Caco-2 (cell line): ENCODE measurements around the gene FARP1. TPM values are rescaled to one million over a fixed set of nuclear protein-coding genes. Genes with fewer than 3 reads are reported as not detected.

Experiments
- BruUV-seq: library from RNA; stranded (reverse); fragments of 400-500 nt; replicated peaks from 2 replicates; lab custom pipeline; 2021; lab: Mats Ljungman, UMichigan
- CTCF ChIA-PET: fragments of 300-600 bp; sonication (Branson Sonifier 250); formaldehyde crosslinking; loops from one replicate; lab custom pipeline; 2022; ENCODE audit warnings: antibody characterized with exemption; lab: Charles Lee
- POLR2A ChIA-PET: fragments of 300-600 bp; sonication (Branson Sonifier 250); formaldehyde crosslinking; loops from one replicate; lab custom pipeline; 2022; ENCODE audit warnings: antibody characterized with exemption; lab: Charles Lee
- DNase-seq, 2 experiments: peaks; one replicate each; pipeline versions ENCODE4 v3.0.0 to v3.0.0-alpha.2; 2020 to 2022
- H3K27me3 ChIP-seq: replicated peaks from 2 replicates; pipeline ENCODE4 v1.6.0; 2011; ENCODE audit warnings: low read length; ENCODE audit not compliant: control insufficient read depth, insufficient read depth
- H3K36me3 ChIP-seq: 2 replicates; pipeline ENCODE4 v1.5.1; 2011; ENCODE audit warnings: low read length; ENCODE audit not compliant: control insufficient read depth, insufficient read depth
- H3K4me1 ChIP-seq: fragments of 250-450 bp; sonication (Bioruptor Pico); 2 replicates; pipeline ENCODE4 v1.5.1; 2020; ENCODE audit warnings: mild to moderate bottlenecking
- H3K4me3 ChIP-seq: 2 replicates; pipeline ENCODE4 v1.5.1; 2011; ENCODE audit warnings: low read depth, mild to moderate bottlenecking, control low read depth, low read length
- H3K9me3 ChIP-seq: fragments of 250-450 bp; sonication (Bioruptor Pico); 2 replicates; pipeline ENCODE4 v1.5.1; 2020; ENCODE audit warnings: mild to moderate bottlenecking, moderate library complexity
- H3K27ac Mint-ChIP-seq: one replicate; pipeline ENCODE4 v1.8.0; 2022; ENCODE audit warnings: mixed read lengths; ENCODE audit not compliant: unreplicated experiment
- H3K27me3 Mint-ChIP-seq: one replicate; pipeline ENCODE4 v1.8.0; 2022; ENCODE audit warnings: mixed read lengths; ENCODE audit not compliant: insufficient read depth, unreplicated experiment
- H3K36me3 Mint-ChIP-seq: one replicate; pipeline ENCODE4 v1.8.0; 2022; ENCODE audit warnings: mild to moderate bottlenecking, mixed read lengths; ENCODE audit not compliant: insufficient read depth, unreplicated experiment
- H3K4me1 Mint-ChIP-seq: one replicate; pipeline ENCODE4 v1.8.0; 2022; ENCODE audit warnings: low read depth, mixed read lengths; ENCODE audit not compliant: unreplicated experiment
- H3K4me3 Mint-ChIP-seq: one replicate; pipeline ENCODE4 v1.8.0; 2022; ENCODE audit warnings: mild to moderate bottlenecking, moderate library complexity, mixed read lengths; ENCODE audit not compliant: unreplicated experiment
- H3K9me3 Mint-ChIP-seq: one replicate; pipeline ENCODE4 v1.8.0; 2022; ENCODE audit warnings: mixed read lengths; ENCODE audit not compliant: unreplicated experiment
- CTCF ChIP-seq, 2 experiments: fragments of 200-600 bp in 1 of 2; IDR thresholded peaks; 1 replicate in 1 of 2; 2 replicates in 1 of 2; pipeline versions ENCODE4 v1.5.1 to v1.8.0; 2011 to 2022; ENCODE audit warnings: antibody characterized with exemption in 1 of 2, control low read depth in 1 of 2, inconsistent platforms in 1 of 2, low read depth in 1 of 2, low read length in 1 of 2, mild to moderate bottlenecking in 1 of 2, moderate library complexity in 1 of 2; ENCODE audit not compliant: insufficient read depth in 1 of 2, severe bottlenecking in 1 of 2, unreplicated experiment in 1 of 2
- intact Hi-C: fragments of 100-400 bp; cut with micrococcal nuclease; formaldehyde crosslinking; loops from one replicate; pipeline ENCODE4 v1.10.0; 2022; ENCODE audit not compliant: unreplicated experiment
- total RNA-seq: library from RNA; stranded (reverse); gene quantifications from 2 replicates; pipeline ENCODE4 v1.2.3, GENCODE V29; 2022

FARP1 gene
- total RNA-seq, 1 experiment from 2014 or later = 189 TPM

DNA sequence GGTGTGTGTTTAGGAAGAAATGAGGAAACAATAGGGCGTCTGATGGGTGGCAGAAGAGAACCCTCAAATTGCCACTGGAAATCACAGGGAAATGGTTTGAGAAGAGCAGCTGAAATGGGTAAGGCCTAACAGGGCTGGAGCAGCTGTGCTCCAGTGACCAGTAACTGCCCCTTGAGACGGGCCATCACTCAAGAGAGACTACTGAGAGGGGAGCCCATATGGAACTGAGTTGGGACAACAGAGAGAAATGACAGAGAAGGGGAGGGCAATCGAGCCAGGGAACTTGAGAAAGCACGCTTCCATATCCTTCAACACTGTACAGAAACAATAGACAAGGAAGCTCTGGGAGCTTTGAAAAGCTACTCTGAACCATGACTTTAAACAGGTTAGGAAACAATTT, 209.3 kb downstream of the FARP1 start:
- Mint-ChIP-seq H3K4me1 (no peaks in the 10 kb centered on the region), H3K27me3 (no peaks in the 10 kb centered on the region), H3K36me3 (peaks cover 21% of the 10 kb centered on the region), H3K9me3 (no peaks in the 10 kb centered on the region), H3K27ac (no peak overlapping the region), H3K4me3 (no peak overlapping the region)
- Histone ChIP-seq H3K4me1 (no peaks in the 10 kb centered on the region; the same call in 1 of the 2 replicates), H3K9me3 (no peaks in the 10 kb centered on the region), H3K27me3 (no peaks in the 10 kb centered on the region), H3K4me3 (no peak overlapping the region), H3K36me3 (peaks cover 2% of the 10 kb centered on the region; the same call in 1 of the 2 replicates)
- ChIA-PET CTCF (no interaction called here), POLR2A (no interaction called here)
- BruUV-seq = no TSS peak
- intact Hi-C loops = no loop called here
- DNase-seq = no peak
- TF ChIP-seq CTCF (IDR thresholded peaks at IDR 0.05; ENCODE audit: insufficient read depth in 1 of 2, low read depth in 1 of 2, low read length in 1 of 2, severe bottlenecking in 1 of 2, unreplicated experiment in 1 of 2) = no peak

DNA sequence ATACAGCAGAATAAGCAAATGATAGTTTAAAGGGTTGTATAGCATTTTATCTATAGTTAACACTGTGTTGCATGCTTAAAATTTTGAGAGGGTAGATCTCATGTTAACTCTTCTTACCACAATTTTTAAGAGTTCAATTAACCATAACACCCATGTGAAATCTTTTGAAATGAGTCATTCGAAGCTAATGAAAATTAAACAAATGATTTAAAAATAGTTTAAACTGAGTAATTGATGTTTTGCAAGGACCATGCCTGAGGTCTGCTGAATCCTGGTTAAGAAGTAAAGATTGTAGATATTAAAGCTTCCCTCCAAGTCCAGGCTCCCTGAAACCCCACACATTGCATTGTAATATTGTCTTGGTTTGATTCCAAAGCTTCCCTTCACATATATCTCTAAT, 210.9 kb downstream of the FARP1 start:
- Mint-ChIP-seq H3K27me3 (no peaks in the 10 kb centered on the region), H3K27ac (no peak overlapping the region), H3K9me3 (no peaks in the 10 kb centered on the region), H3K4me1 (no peaks in the 10 kb centered on the region), H3K4me3 (no peak overlapping the region), H3K36me3 (peaks cover 13% of the 10 kb centered on the region)
- DNase-seq = no peak
- no peak for TF ChIP-seq CTCF (IDR thresholded peaks at IDR 0.05; ENCODE audit: insufficient read depth in 1 of 2, low read depth in 1 of 2, low read length in 1 of 2, severe bottlenecking in 1 of 2, unreplicated experiment in 1 of 2)
- Histone ChIP-seq H3K4me3 (no peak overlapping the region), H3K36me3 (peaks cover 2% of the 10 kb centered on the region; the same call in 1 of the 2 replicates), H3K4me1 (no peaks in the 10 kb centered on the region; the same call in 1 of the 2 replicates), H3K27me3 (no peaks in the 10 kb centered on the region), H3K9me3 (no peaks in the 10 kb centered on the region)
- CTCF ChIA-PET = interaction anchor here (1.0 kb wide), 1 partner anchor 319 kb away, joined by 3 read pairs; no protein-coding TSS in a partner anchor
- BruUV-seq = no TSS peak
- intact Hi-C loops = no loop called here
- POLR2A ChIA-PET = no interaction called here

DNA sequence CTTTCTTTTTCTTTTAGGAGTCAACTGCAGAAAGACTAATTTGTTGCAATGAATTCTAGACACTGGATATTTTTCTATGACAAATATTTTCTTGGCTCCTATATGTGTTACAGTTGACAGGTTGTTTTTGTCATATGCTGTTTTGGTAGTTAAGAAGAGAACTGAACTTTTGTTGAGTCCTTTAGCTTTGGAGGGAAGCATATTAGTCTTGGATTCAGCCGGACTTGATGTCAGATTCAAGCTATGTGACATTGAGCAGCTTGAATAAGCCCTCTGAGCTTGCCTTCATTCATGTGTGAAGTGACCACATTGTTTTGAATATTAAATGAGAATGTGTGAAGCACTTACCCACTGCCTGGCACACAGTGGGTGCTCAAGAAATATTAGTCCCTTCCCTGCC, 216.0 kb downstream of the FARP1 start:
- CTCF ChIA-PET = no interaction called here
- intact Hi-C loops = no loop called here

More for the DNA sequence above, 216.0 kb downstream of the FARP1 start:
- no peaks in the 10 kb centered on the region for H3K4me1 ChIP-seq
- no peaks in the 10 kb centered on the region for H3K4me1 Mint-ChIP-seq
- TF ChIP-seq CTCF (IDR thresholded peaks at IDR 0.05; ENCODE audit: insufficient read depth in 1 of 2, low read depth in 1 of 2, low read length in 1 of 2, severe bottlenecking in 1 of 2, unreplicated experiment in 1 of 2) = no peak
- no peak for DNase-seq
- H3K4me3 Mint-ChIP-seq = no peak overlapping the region
- H3K36me3 Mint-ChIP-seq = peaks cover 11% of the 10 kb centered on the region
- no peak overlapping the region for H3K27ac Mint-ChIP-seq
- no peak overlapping the region for H3K4me3 ChIP-seq
- H3K9me3 Mint-ChIP-seq = no peaks in the 10 kb centered on the region
- POLR2A ChIA-PET = no interaction called here
- no peaks in the 10 kb centered on the region for H3K27me3 Mint-ChIP-seq
- no peaks in the 10 kb centered on the region for H3K9me3 ChIP-seq
- H3K36me3 ChIP-seq = peaks cover 1% of the 10 kb centered on the region; the same call in 1 of the 2 replicates
- no TSS peak for BruUV-seq
- no peaks in the 10 kb centered on the region for H3K27me3 ChIP-seq
